Hematopoietic multipotent progenitor cell (in vitro differentiated cells): Measurements from ENCODE around the gene SSNA1. TPM values are rescaled to one million over a fixed set of nuclear protein-coding genes. Genes with fewer than 3 reads are reported as not detected.
"Not testable (repeated sequence)": the region's sequence is repeated elsewhere in the genome, so short reads cannot be mapped to it uniquely, and the experiment has no call there.

ENCODE experiments used
- DNase-seq, 3 donors: peaks; one replicate each; pipeline ENCODE4 v3.0.0-alpha.2; 2011 to 2015; ENCODE audit warnings: low read depth in 2 of 3, low spot score in 2 of 3
- total RNA-seq: library from RNA; depleted of rRNA; stranded (reverse); fragments of >200 nt; gene quantifications from one replicate; pipeline ENCODE4 v1.2.3, GENCODE V29; 2012

Gene SSNA1
- total RNA-seq, 1 donor = 78.4 TPM

GRCh38 chr9:137228506-137228967 is 40.1 kb downstream of the SSNA1 start:
- DNase-seq = no peak

- DNase-seq = no peak
Measured at GRCh38 chr9:137228968-137229896, 40.8 kb downstream of the SSNA1 start.

GRCh38 chr9:137229903-137230704 is 41.6 kb downstream of the SSNA1 start:
- DNase-seq = no peak

GRCh38 chr9:137230705-137231371 is 42.4 kb downstream of the SSNA1 start, which contains the start of gene SLC34A3:
Gene SLC34A3, plus strand, starts transcription at chr9:137230901. Its CDS starts 802 bp downstream, at chr9:137231703.
- DNase-seq = no peak

GRCh38 chr9:137231372-137232039 is 43.0 kb downstream of the SSNA1 start:
- no peak for DNase-seq

- DNase-seq = no peak
Measured at GRCh38 chr9:137232101-137232500, 43.6 kb downstream of the SSNA1 start.

GRCh38 chr9:137232510-137232909 is 44.0 kb downstream of the SSNA1 start:
- DNase-seq = no peak

GRCh38 chr9:137233143-137233980 is 44.9 kb downstream of the SSNA1 start:
- no peak for DNase-seq

- no peak for DNase-seq
Measured at GRCh38 chr9:137234055-137234697, 45.7 kb downstream of the SSNA1 start.

GRCh38 chr9:137234758-137235423 is 46.4 kb downstream of the SSNA1 start:
- no peak for DNase-seq

GRCh38 chr9:137235424-137236237 is 47.2 kb downstream of the SSNA1 start:
- no peak for DNase-seq

- DNase-seq = peak; percentile 82 to 94 (median 91)
Measured at GRCh38 chr9:137236238-137236935, 47.9 kb downstream of the SSNA1 start.

- no peak for DNase-seq
Measured at GRCh38 chr9:137236936-137237421, 48.5 kb downstream of the SSNA1 start.

GRCh38 chr9:137237759-137238726 is 49.6 kb downstream of the SSNA1 start:
- no peak for DNase-seq

- not testable (repeated sequence) for DNase-seq
Measured at GRCh38 chr9:137239541-137240200, 51.2 kb downstream of the SSNA1 start.
